WTC11 (cell line): ENCODE results near the gene WDFY4. TPM values are rescaled to one million over a fixed set of nuclear protein-coding genes. Genes with fewer than 3 reads are reported as not detected.

Source experiments
- ATAC-seq: fragments of 200-7000 bp; cut with Tn5 transposase; 2 replicates; pipeline ENCODE4 v1.10.0; 2021; ENCODE audit warnings: mild to moderate bottlenecking, moderate library complexity
- CTCF ChIA-PET: fragments of 300-600 bp; sonication (Branson Sonifier 250); formaldehyde crosslinking; loops from one replicate; lab custom pipeline; 2021; ENCODE audit warnings: antibody characterized with exemption; lab: Charles Lee
- POLR2A ChIA-PET: fragments of 350-600 bp; sonication (Branson Sonifier 250); formaldehyde crosslinking; loops from one replicate; lab custom pipeline; 2021; ENCODE audit warnings: antibody characterized with exemption; lab: Charles Lee
- DNase-seq: peaks from one replicate; pipeline ENCODE4 v3.0.0; 2021; ENCODE audit warnings: low spot score
- H3K27ac Mint-ChIP-seq: 2 replicates; pipeline ENCODE4 v1.8.0; 2021; ENCODE audit warnings: mixed read lengths
- H3K27me3 Mint-ChIP-seq: 2 replicates; pipeline ENCODE4 v1.8.0; 2021; ENCODE audit warnings: low read depth, mild to moderate bottlenecking, moderate library complexity, mixed read lengths
- H3K36me3 Mint-ChIP-seq: 2 replicates; pipeline ENCODE4 v1.8.0; 2021; ENCODE audit warnings: mixed read lengths
- H3K4me1 Mint-ChIP-seq: 2 replicates; pipeline ENCODE4 v1.8.0; 2022; ENCODE audit warnings: mixed read lengths
- H3K4me3 Mint-ChIP-seq: 2 replicates; pipeline ENCODE4 v1.8.0; 2021; ENCODE audit warnings: mild to moderate bottlenecking, moderate library complexity, mixed read lengths
- H3K9me3 Mint-ChIP-seq: 2 replicates; pipeline ENCODE4 v1.8.0; 2021; ENCODE audit warnings: mixed read lengths
- ATF1 ChIP-seq: sonication (generic); formaldehyde crosslinking; IDR thresholded peaks from 2 replicates; pipeline ENCODE4 v1.8.1; 2023; ENCODE audit warnings: mild to moderate bottlenecking, moderate library complexity, missing genetic modification reagents
- FOXK1 ChIP-seq: sonication (generic); formaldehyde crosslinking; IDR thresholded peaks from 2 replicates; pipeline ENCODE4 v1.8.0; 2022; ENCODE audit warnings: mild to moderate bottlenecking, moderate library complexity, missing genetic modification reagents
- FOXP1 ChIP-seq: sonication (generic); formaldehyde crosslinking; IDR thresholded peaks from 2 replicates; pipeline ENCODE4 v1.8.0; 2022; ENCODE audit warnings: missing genetic modification reagents, mild to moderate bottlenecking, moderate library complexity, borderline replicate concordance
- KAT7 ChIP-seq: sonication (generic); formaldehyde crosslinking; IDR thresholded peaks from 2 replicates; pipeline ENCODE4 v1.8.1; 2023; ENCODE audit warnings: missing genetic modification reagents, mild to moderate bottlenecking, borderline replicate concordance
- PRRX2 ChIP-seq: fragments of 250-450 bp; sonication (Bioruptor Pico); IDR thresholded peaks from 2 replicates; pipeline ENCODE4 v1.8.0; 2021; ENCODE audit warnings: mild to moderate bottlenecking
- SP1 ChIP-seq: sonication (generic); formaldehyde crosslinking; conservative IDR thresholded peaks from 2 replicates; pipeline ENCODE4 v1.8.1; 2022; ENCODE audit warnings: missing genetic modification reagents
- TCF7 ChIP-seq: sonication (generic); formaldehyde crosslinking; IDR thresholded peaks from 2 replicates; pipeline ENCODE4 v1.8.0; 2022; ENCODE audit warnings: mild to moderate bottlenecking, low read depth, missing genetic modification reagents, moderate library complexity
- TEAD4 ChIP-seq: sonication (generic); formaldehyde crosslinking; IDR thresholded peaks from 2 replicates; pipeline ENCODE4 v1.8.0; 2022; ENCODE audit warnings: mild to moderate bottlenecking, missing genetic modification reagents
- TP53 ChIP-seq: sonication (generic); formaldehyde crosslinking; IDR thresholded peaks from 2 replicates; pipeline ENCODE4 v1.8.1; 2023; ENCODE audit warnings: mild to moderate bottlenecking, missing genetic modification reagents
- ZNF121 ChIP-seq: sonication (generic); formaldehyde crosslinking; IDR thresholded peaks from 2 replicates; pipeline ENCODE4 v1.8.0; 2023; ENCODE audit warnings: missing genetic modification reagents
- ZNF263 ChIP-seq: sonication (generic); formaldehyde crosslinking; IDR thresholded peaks from 2 replicates; pipeline ENCODE4 v1.8.1; 2022; ENCODE audit warnings: low read depth, mild to moderate bottlenecking, moderate library complexity, missing genetic modification reagents
- total RNA-seq: library from RNA; stranded (reverse); gene quantifications from 3 replicates; pipeline ENCODE4 v1.2.3, GENCODE V29; 2021
- TF ChIP-seq, protein P1 (sequence below): sonication (generic); formaldehyde crosslinking; IDR thresholded peaks from 2 replicates; pipeline ENCODE4 v1.8.1; 2023; ENCODE audit warnings: mild to moderate bottlenecking, missing genetic modification reagents
- TF ChIP-seq, protein P2 (sequence below): sonication (generic); formaldehyde crosslinking; conservative IDR thresholded peaks from 2 replicates; pipeline ENCODE4 v1.8.1; 2023; ENCODE audit warnings: mild to moderate bottlenecking, low read depth, missing genetic modification reagents, moderate library complexity
- TF ChIP-seq, protein P3 (sequence below): sonication (generic); formaldehyde crosslinking; IDR thresholded peaks from 2 replicates; pipeline ENCODE4 v1.8.1; 2023; ENCODE audit warnings: mild to moderate bottlenecking, missing genetic modification reagents, moderate library complexity
- TF ChIP-seq, protein P4 (sequence below): sonication (generic); formaldehyde crosslinking; IDR thresholded peaks from 2 replicates; pipeline ENCODE4 v1.8.0; 2023; ENCODE audit warnings: missing genetic modification reagents
- TF ChIP-seq, protein P5 (sequence below): fragments of 250-450 bp; sonication (Bioruptor Pico); IDR thresholded peaks from 2 replicates; pipeline ENCODE4 v1.9.0; 2021; ENCODE audit warnings: mild to moderate bottlenecking, borderline replicate concordance
- TF ChIP-seq, protein P6 (sequence below): sonication (generic); formaldehyde crosslinking; IDR thresholded peaks from 2 replicates; pipeline ENCODE4 v1.8.1; 2022; ENCODE audit warnings: low read depth, missing genetic modification reagents, borderline replicate concordance
- TF ChIP-seq, protein P7 (sequence below): sonication (generic); formaldehyde crosslinking; IDR thresholded peaks from 2 replicates; pipeline ENCODE4 v1.8.1; 2023; ENCODE audit warnings: mild to moderate bottlenecking, missing genetic modification reagents, moderate library complexity
- TF ChIP-seq, protein P8 (sequence below): fragments of 200-600 bp; IDR thresholded peaks from 2 replicates; pipeline ENCODE4 v1.8.0; 2022; ENCODE audit warnings: antibody characterized with exemption
- TF ChIP-seq, protein P9 (sequence below): sonication (generic); formaldehyde crosslinking; IDR thresholded peaks from 2 replicates; pipeline ENCODE4 v1.8.1; 2022; ENCODE audit warnings: low read depth, mild to moderate bottlenecking, moderate library complexity, missing genetic modification reagents, borderline replicate concordance

WDFY4 gene
- total RNA-seq, 1 experiment from 2014 or later, result 0.13 TPM

DNA sequence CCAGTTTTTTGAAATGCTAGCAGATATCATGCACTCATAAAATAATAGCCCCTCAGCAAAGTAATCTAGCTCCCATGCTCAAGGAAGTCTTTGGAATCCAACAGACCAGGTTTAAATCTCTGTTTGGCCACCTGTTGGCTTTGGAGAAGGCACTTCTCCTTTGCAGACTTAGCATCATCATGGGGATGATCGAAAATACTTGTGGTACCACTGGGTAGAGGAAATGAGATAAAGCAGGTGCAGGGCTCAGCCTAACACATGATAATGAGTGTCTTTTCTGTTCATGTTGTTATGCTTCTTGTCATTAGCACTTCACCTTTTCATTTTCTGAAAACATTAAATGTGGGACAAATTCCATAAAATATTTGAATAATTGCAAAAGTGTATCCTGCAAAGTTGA, 187.6 kb downstream of the WDFY4 start (continued):
- TF ChIP-seq, protein P1, sequence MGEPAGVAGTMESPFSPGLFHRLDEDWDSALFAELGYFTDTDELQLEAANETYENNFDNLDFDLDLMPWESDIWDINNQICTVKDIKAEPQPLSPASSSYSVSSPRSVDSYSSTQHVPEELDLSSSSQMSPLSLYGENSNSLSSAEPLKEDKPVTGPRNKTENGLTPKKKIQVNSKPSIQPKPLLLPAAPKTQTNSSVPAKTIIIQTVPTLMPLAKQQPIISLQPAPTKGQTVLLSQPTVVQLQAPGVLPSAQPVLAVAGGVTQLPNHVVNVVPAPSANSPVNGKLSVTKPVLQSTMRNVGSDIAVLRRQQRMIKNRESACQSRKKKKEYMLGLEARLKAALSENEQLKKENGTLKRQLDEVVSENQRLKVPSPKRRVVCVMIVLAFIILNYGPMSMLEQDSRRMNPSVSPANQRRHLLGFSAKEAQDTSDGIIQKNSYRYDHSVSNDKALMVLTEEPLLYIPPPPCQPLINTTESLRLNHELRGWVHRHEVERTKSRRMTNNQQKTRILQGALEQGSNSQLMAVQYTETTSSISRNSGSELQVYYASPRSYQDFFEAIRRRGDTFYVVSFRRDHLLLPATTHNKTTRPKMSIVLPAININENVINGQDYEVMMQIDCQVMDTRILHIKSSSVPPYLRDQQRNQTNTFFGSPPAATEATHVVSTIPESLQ (CRISPR knock-in tag), result no peak
- no peak for TF ChIP-seq FOXK1 (CRISPR knock-in tag)
- no peak for TF ChIP-seq ATF1 (CRISPR knock-in tag)

DNA sequence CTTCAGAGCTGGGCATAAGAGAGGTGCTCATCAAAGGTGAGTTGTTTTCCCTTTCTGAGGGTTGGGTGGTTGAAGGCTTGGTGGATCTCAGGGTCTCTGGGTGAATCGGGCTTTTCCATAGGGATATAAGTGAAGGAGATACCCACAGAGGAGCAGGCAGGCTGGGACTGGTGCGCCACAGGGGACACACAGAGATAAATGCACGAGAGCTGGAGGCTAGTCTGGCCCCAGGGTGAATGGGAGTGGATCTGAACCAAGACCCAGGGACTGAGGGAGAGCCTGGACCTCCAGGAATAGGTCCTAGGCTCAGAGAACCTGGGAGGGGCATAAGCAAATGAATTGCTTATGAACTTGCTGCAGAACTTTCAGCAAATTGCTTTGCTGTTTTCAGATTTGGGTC, 193.4 kb downstream of the WDFY4 start:
- Mint-ChIP-seq H3K4me3 (no peak overlapping the region), H3K27me3 (no peaks in the 10 kb centered on the region), H3K27ac (no peak overlapping the region)
- ATAC-seq, result no peak
- no peak for DNase-seq
- TF ChIP-seq ZNF263, result no peak
- TF ChIP-seq PRRX2, result no peak
- TF ChIP-seq, protein P2, sequence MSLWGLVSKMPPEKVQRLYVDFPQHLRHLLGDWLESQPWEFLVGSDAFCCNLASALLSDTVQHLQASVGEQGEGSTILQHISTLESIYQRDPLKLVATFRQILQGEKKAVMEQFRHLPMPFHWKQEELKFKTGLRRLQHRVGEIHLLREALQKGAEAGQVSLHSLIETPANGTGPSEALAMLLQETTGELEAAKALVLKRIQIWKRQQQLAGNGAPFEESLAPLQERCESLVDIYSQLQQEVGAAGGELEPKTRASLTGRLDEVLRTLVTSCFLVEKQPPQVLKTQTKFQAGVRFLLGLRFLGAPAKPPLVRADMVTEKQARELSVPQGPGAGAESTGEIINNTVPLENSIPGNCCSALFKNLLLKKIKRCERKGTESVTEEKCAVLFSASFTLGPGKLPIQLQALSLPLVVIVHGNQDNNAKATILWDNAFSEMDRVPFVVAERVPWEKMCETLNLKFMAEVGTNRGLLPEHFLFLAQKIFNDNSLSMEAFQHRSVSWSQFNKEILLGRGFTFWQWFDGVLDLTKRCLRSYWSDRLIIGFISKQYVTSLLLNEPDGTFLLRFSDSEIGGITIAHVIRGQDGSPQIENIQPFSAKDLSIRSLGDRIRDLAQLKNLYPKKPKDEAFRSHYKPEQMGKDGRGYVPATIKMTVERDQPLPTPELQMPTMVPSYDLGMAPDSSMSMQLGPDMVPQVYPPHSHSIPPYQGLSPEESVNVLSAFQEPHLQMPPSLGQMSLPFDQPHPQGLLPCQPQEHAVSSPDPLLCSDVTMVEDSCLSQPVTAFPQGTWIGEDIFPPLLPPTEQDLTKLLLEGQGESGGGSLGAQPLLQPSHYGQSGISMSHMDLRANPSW, result no peak
- TF ChIP-seq, protein P3, sequence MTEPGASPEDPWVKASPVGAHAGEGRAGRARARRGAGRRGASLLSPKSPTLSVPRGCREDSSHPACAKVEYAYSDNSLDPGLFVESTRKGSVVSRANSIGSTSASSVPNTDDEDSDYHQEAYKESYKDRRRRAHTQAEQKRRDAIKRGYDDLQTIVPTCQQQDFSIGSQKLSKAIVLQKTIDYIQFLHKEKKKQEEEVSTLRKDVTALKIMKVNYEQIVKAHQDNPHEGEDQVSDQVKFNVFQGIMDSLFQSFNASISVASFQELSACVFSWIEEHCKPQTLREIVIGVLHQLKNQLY (CRISPR knock-in tag), result no peak
- TF ChIP-seq, protein P4, sequence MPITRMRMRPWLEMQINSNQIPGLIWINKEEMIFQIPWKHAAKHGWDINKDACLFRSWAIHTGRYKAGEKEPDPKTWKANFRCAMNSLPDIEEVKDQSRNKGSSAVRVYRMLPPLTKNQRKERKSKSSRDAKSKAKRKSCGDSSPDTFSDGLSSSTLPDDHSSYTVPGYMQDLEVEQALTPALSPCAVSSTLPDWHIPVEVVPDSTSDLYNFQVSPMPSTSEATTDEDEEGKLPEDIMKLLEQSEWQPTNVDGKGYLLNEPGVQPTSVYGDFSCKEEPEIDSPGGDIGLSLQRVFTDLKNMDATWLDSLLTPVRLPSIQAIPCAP, result no peak
- TF ChIP-seq SP1 (CRISPR knock-in tag), result no peak
- TF ChIP-seq TCF7, result no peak
- no peak for TF ChIP-seq TEAD4 (CRISPR knock-in tag)
- TF ChIP-seq KAT7, result no peak
- no peak for TF ChIP-seq ZNF121 (CRISPR knock-in tag)
- TF ChIP-seq, protein P5, sequence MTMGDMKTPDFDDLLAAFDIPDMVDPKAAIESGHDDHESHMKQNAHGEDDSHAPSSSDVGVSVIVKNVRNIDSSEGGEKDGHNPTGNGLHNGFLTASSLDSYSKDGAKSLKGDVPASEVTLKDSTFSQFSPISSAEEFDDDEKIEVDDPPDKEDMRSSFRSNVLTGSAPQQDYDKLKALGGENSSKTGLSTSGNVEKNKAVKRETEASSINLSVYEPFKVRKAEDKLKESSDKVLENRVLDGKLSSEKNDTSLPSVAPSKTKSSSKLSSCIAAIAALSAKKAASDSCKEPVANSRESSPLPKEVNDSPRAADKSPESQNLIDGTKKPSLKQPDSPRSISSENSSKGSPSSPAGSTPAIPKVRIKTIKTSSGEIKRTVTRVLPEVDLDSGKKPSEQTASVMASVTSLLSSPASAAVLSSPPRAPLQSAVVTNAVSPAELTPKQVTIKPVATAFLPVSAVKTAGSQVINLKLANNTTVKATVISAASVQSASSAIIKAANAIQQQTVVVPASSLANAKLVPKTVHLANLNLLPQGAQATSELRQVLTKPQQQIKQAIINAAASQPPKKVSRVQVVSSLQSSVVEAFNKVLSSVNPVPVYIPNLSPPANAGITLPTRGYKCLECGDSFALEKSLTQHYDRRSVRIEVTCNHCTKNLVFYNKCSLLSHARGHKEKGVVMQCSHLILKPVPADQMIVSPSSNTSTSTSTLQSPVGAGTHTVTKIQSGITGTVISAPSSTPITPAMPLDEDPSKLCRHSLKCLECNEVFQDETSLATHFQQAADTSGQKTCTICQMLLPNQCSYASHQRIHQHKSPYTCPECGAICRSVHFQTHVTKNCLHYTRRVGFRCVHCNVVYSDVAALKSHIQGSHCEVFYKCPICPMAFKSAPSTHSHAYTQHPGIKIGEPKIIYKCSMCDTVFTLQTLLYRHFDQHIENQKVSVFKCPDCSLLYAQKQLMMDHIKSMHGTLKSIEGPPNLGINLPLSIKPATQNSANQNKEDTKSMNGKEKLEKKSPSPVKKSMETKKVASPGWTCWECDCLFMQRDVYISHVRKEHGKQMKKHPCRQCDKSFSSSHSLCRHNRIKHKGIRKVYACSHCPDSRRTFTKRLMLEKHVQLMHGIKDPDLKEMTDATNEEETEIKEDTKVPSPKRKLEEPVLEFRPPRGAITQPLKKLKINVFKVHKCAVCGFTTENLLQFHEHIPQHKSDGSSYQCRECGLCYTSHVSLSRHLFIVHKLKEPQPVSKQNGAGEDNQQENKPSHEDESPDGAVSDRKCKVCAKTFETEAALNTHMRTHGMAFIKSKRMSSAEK (CRISPR knock-in tag), result no peak
- TF ChIP-seq FOXP1, result no peak
- TF ChIP-seq, protein P6, sequence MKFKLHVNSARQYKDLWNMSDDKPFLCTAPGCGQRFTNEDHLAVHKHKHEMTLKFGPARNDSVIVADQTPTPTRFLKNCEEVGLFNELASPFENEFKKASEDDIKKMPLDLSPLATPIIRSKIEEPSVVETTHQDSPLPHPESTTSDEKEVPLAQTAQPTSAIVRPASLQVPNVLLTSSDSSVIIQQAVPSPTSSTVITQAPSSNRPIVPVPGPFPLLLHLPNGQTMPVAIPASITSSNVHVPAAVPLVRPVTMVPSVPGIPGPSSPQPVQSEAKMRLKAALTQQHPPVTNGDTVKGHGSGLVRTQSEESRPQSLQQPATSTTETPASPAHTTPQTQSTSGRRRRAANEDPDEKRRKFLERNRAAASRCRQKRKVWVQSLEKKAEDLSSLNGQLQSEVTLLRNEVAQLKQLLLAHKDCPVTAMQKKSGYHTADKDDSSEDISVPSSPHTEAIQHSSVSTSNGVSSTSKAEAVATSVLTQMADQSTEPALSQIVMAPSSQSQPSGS (CRISPR knock-in tag), result no peak
- TF ChIP-seq, protein P7, sequence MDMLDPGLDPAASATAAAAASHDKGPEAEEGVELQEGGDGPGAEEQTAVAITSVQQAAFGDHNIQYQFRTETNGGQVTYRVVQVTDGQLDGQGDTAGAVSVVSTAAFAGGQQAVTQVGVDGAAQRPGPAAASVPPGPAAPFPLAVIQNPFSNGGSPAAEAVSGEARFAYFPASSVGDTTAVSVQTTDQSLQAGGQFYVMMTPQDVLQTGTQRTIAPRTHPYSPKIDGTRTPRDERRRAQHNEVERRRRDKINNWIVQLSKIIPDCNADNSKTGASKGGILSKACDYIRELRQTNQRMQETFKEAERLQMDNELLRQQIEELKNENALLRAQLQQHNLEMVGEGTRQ, result no peak
- TF ChIP-seq, protein P8, sequence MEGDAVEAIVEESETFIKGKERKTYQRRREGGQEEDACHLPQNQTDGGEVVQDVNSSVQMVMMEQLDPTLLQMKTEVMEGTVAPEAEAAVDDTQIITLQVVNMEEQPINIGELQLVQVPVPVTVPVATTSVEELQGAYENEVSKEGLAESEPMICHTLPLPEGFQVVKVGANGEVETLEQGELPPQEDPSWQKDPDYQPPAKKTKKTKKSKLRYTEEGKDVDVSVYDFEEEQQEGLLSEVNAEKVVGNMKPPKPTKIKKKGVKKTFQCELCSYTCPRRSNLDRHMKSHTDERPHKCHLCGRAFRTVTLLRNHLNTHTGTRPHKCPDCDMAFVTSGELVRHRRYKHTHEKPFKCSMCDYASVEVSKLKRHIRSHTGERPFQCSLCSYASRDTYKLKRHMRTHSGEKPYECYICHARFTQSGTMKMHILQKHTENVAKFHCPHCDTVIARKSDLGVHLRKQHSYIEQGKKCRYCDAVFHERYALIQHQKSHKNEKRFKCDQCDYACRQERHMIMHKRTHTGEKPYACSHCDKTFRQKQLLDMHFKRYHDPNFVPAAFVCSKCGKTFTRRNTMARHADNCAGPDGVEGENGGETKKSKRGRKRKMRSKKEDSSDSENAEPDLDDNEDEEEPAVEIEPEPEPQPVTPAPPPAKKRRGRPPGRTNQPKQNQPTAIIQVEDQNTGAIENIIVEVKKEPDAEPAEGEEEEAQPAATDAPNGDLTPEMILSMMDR, result no peak
- no peak for TF ChIP-seq TP53 (CRISPR knock-in tag)
- TF ChIP-seq, protein P9, sequence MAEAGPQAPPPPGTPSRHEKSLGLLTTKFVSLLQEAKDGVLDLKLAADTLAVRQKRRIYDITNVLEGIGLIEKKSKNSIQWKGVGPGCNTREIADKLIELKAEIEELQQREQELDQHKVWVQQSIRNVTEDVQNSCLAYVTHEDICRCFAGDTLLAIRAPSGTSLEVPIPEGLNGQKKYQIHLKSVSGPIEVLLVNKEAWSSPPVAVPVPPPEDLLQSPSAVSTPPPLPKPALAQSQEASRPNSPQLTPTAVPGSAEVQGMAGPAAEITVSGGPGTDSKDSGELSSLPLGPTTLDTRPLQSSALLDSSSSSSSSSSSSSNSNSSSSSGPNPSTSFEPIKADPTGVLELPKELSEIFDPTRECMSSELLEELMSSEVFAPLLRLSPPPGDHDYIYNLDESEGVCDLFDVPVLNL (CRISPR knock-in tag), result no peak
- TF ChIP-seq, all 79 proteins: peak for 0
- CTCF ChIA-PET, result no interaction called here
- H3K4me1 Mint-ChIP-seq, result peaks cover 6% of the 10 kb centered on the region
- H3K9me3 Mint-ChIP-seq, result peaks cover 8% of the 10 kb centered on the region; the same call in 1 of the 2 replicates
- no peaks in the 10 kb centered on the region for H3K36me3 Mint-ChIP-seq
- POLR2A ChIA-PET, result no interaction called here
